Measurements from ENCODE around the gene ART3. TPM values are rescaled to one million over a fixed set of nuclear protein-coding genes. Genes with fewer than 3 reads are reported as not detected.

ART3 gene
- total RNA-seq, 1 experiment from 2014 or later: not detected

- no peak overlapping the region for H3K27ac ChIP-seq
- H2AFZ ChIP-seq: peak overlapping the region; percentile 63; the same call in 1 of the 2 replicates
- H3K4me2 ChIP-seq: peak overlapping the region; percentile 50
- no peaks in the 10 kb centered on the region for H3K79me2 ChIP-seq (ENCODE audit: low read depth)
- no peaks in the 10 kb centered on the region for H4K20me1 ChIP-seq (ENCODE audit: insufficient read depth)
- H3K4me3 ChIP-seq: no peak overlapping the region; the same call in 1 of the 2 replicates
- peaks cover 15% of the 10 kb centered on the region; the same call in 1 of the 2 replicates for H3K4me1 ChIP-seq (replicated peaks; ENCODE audit: insufficient read depth)
- ChIA-PET POLR2A (ENCODE audit: unreplicated experiment) (interaction anchor here (0.6 kb wide), 1 partner anchor 372 kb away, joined by 6 read pairs; no protein-coding TSS in a partner anchor), CTCF (interaction anchor here (1.4 kb wide), 1 partner anchor 91 kb away, joined by 4 read pairs; no protein-coding TSS in a partner anchor)
- peaks cover 8% of the 10 kb centered on the region; the same call in 1 of the 2 replicates for H3F3A ChIP-seq (ENCODE audit: insufficient read depth, low read depth)
- H3K9me3 ChIP-seq (ENCODE audit: insufficient read depth, low read depth): no peaks in the 10 kb centered on the region
- no TSS peak for BruUV-seq (replicated peaks)
- no peak for TF ChIP-seq EZH2 (IDR thresholded peaks at IDR 0.05; ENCODE audit: low read depth)
- TF ChIP-seq CTCF (conservative IDR thresholded peaks at IDR 0.05): peak; percentile 67
- peak; percentile 35 to 42 for DNase-seq
- H3K9me2 ChIP-seq (ENCODE audit: insufficient read depth): no peaks in the 10 kb centered on the region
- H3K36me3 ChIP-seq (ENCODE audit: low read depth): no peaks in the 10 kb centered on the region
- intact Hi-C loops (cut with micrococcal nuclease; ENCODE audit: unreplicated experiment): no loop called here
- H3K27me3 ChIP-seq (ENCODE audit: insufficient read depth, low read depth): no peaks in the 10 kb centered on the region
These were observed 12.7 kb downstream of the ART3 start for GRCh38 chr4:76087007-76087769.

- TF ChIP-seq CTCF (conservative IDR thresholded peaks at IDR 0.05) (no peak), EZH2 (IDR thresholded peaks at IDR 0.05; ENCODE audit: low read depth) (no peak)
- H3K27me3 ChIP-seq (ENCODE audit: insufficient read depth, low read depth): no peaks in the 10 kb centered on the region
- POLR2A ChIA-PET (ENCODE audit: unreplicated experiment): no interaction called here
- CTCF ChIA-PET: no interaction called here
- no peaks in the 10 kb centered on the region for H3K79me2 ChIP-seq (ENCODE audit: low read depth)
- DNase-seq: no peak
- no peaks in the 10 kb centered on the region for H3K36me3 ChIP-seq (ENCODE audit: low read depth)
- intact Hi-C loops (cut with micrococcal nuclease; ENCODE audit: unreplicated experiment): no loop called here
- no peaks in the 10 kb centered on the region for H4K20me1 ChIP-seq (ENCODE audit: insufficient read depth)
- no peaks in the 10 kb centered on the region for H3K9me3 ChIP-seq (ENCODE audit: insufficient read depth, low read depth)
- H3F3A ChIP-seq (ENCODE audit: insufficient read depth, low read depth): peaks cover 8% of the 10 kb centered on the region; the same call in 1 of the 2 replicates
- no peaks in the 10 kb centered on the region for H3K9me2 ChIP-seq (ENCODE audit: insufficient read depth)
- BruUV-seq (replicated peaks): no TSS peak
- H3K4me1 ChIP-seq (replicated peaks; ENCODE audit: insufficient read depth): peaks cover 15% of the 10 kb centered on the region; the same call in 1 of the 2 replicates
- no peak overlapping the region for H3K27ac ChIP-seq
- no peak overlapping the region for H2AFZ ChIP-seq
- no peak overlapping the region for H3K4me2 ChIP-seq
- H3K4me3 ChIP-seq: no peak overlapping the region
These were observed 14.2 kb downstream of the ART3 start for GRCh38 chr4:76088719-76089118.

GRCh38 chr4:76090241-76090691 is 15.8 kb downstream of the ART3 start:
- H3K27ac ChIP-seq: peak overlapping the region; percentile 68
- H3K4me2 ChIP-seq: peak overlapping the region; percentile 49
- no peaks in the 10 kb centered on the region for H4K20me1 ChIP-seq (ENCODE audit: insufficient read depth)
- no TSS peak for BruUV-seq (replicated peaks)
- intact Hi-C loops (cut with micrococcal nuclease; ENCODE audit: unreplicated experiment): no loop called here
- no peak for TF ChIP-seq EZH2 (IDR thresholded peaks at IDR 0.05; ENCODE audit: low read depth)
- TF ChIP-seq CTCF (conservative IDR thresholded peaks at IDR 0.05): no peak
- H2AFZ ChIP-seq: no peak overlapping the region
- H3K9me3 ChIP-seq (ENCODE audit: insufficient read depth, low read depth): no peaks in the 10 kb centered on the region
- H3K9me2 ChIP-seq (ENCODE audit: insufficient read depth): no peaks in the 10 kb centered on the region
- POLR2A ChIA-PET (ENCODE audit: unreplicated experiment): interaction anchor here (0.6 kb wide), 1 partner anchor 149 kb away, joined by 3 read pairs; the partner anchor contains the start of gene NAAA
- no peaks in the 10 kb centered on the region for H3K36me3 ChIP-seq (ENCODE audit: low read depth)
- H3K79me2 ChIP-seq (ENCODE audit: low read depth): no peaks in the 10 kb centered on the region
- peaks cover 8% of the 10 kb centered on the region; the same call in 1 of the 2 replicates for H3F3A ChIP-seq (ENCODE audit: insufficient read depth, low read depth)
- peaks cover 15% of the 10 kb centered on the region; the same call in 1 of the 2 replicates for H3K4me1 ChIP-seq (replicated peaks; ENCODE audit: insufficient read depth)
- H3K27me3 ChIP-seq (ENCODE audit: insufficient read depth, low read depth): no peaks in the 10 kb centered on the region
- DNase-seq: peak; percentile 23 to 90
- CTCF ChIA-PET: interaction anchor here (0.6 kb wide), 1 partner anchor 88 kb away, joined by 5 read pairs; no protein-coding TSS in a partner anchor
- H3K4me3 ChIP-seq: no peak overlapping the region
